ENCODE results near the gene KRT17.

KRT17 gene

DNA sequence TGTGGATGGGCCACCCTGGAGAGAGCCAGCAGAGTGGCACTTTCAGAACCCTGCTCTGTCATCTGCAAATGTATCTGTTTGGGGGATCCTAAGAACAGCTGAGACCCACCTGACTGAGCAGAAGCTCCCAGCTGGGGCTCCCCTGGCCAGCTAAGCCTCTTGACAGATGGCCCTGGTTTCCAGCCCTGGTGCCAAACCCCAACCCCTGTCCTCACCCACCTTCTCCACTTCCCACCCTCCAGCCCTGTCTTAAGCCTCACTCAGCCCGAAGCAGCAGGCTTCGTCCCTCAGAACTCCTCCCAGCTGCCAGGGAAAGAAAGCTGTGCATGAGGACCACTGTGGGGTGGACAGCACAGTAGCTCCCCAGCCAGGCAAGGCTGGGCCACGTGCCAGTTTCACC lies 49.0 kb downstream of the KRT17 start:
- DNase-seq (ENCODE audit: low read depth in 2 of 2), result no peak

DNA sequence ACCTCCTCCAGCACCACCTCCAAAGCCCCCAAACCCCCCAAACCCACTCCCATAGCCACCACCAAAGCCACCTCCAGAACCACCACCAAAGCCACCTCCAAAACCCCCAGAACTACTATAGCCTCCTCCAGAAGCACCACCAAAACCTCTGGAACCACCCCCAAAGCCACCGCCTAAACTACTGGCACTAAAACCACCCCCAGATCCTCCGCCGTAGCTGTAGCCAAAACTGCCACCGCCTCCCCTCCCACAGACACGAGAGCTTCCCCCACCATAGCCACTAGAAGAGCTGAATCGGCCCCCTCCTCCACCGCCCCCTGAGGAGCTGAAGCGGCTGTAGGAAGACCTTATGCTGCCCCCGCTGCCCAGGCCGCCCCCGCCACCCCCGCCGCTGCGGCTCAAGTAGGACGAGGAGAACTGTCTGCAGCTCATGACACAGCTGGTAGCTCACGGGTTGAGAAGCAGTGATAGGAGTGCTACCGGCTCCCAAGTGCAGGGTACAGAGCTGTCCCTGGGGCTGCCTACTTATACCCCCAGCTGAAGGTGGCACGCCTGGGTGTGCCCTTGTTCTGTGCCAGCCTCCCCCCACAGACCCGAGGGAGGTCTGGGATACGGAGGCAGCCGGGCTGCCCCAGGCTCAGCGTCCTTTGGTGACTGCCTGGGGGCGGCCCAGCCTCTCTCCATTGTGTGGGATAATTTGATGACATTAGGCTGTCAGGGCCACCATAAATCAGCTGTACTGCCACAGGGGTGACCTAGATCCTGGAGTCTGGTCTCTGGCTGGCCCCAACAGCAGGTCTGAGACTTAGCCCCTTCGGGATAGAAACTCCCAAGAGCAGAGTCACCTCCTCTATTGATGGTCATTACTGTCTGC lies 52.6 kb downstream of the KRT17 start, which contains the start of gene KRT9:
Gene KRT9 (minus strand): TSS at position 499 of the 874 bp plus-strand sequence. CDS start 67 bp downstream, at position 432.
- no peak for DNase-seq (ENCODE audit: low read depth in 2 of 2)

Data from stimulated activated CD8-positive, alpha-beta memory T cell treated with anti-CD3 and anti-CD28 coated beads, Interleukin-7, amount 100 ng/mL, for 4 hours (primary cell).